Activated B cell treated with CpG ODN at 0.5 μM for 24 hours (primary cell): ENCODE data around the gene WDR37. TPM values are rescaled to one million over a fixed set of nuclear protein-coding genes. Genes with fewer than 3 reads are reported as not detected.

Experiments used
- ATAC-seq: fragments of 200-7000 bp; cut with Tn5 transposase; one replicate; pipeline ENCODE4 v1.10.0; 2021; ENCODE audit warnings: low read depth, mild to moderate bottlenecking, moderate library complexity
- CTCF ChIA-PET: fragments of 350-600 bp; sonication (Branson Sonifier 250); formaldehyde crosslinking; loops from one replicate; lab custom pipeline; 2021; ENCODE audit warnings: antibody characterized with exemption; lab: Charles Lee
- POLR2A ChIA-PET: fragments of 350-600 bp; sonication (Branson Sonifier 250); formaldehyde crosslinking; loops from one replicate; lab custom pipeline; 2021; ENCODE audit warnings: antibody characterized with exemption; lab: Charles Lee
- DNase-seq: peaks from one replicate; pipeline ENCODE4 v3.0.0; 2022
- H3K27ac Mint-ChIP-seq: one replicate; pipeline ENCODE4 v1.8.0; 2020; ENCODE audit warnings: mixed read lengths
- H3K27me3 Mint-ChIP-seq: one replicate; pipeline ENCODE4 v1.8.0; 2021; ENCODE audit warnings: mixed read lengths
- H3K36me3 Mint-ChIP-seq: one replicate; pipeline ENCODE4 v1.8.0; 2021; ENCODE audit warnings: low read depth, mixed read lengths
- H3K4me1 Mint-ChIP-seq: one replicate; pipeline ENCODE4 v1.8.0; 2021; ENCODE audit warnings: mixed read lengths
- H3K4me3 Mint-ChIP-seq: one replicate; pipeline ENCODE4 v1.8.0; 2020; ENCODE audit warnings: mild to moderate bottlenecking, mixed read lengths
- H3K9me3 Mint-ChIP-seq: one replicate; pipeline ENCODE4 v1.8.0; 2020; ENCODE audit warnings: mixed read lengths
- intact Hi-C: fragments of 100-400 bp; cut with micrococcal nuclease; formaldehyde crosslinking; loops from one replicate; pipeline ENCODE4 v1.15.1; 2024
- total RNA-seq: library from RNA; stranded (reverse); gene quantifications from 2 replicates; pipeline ENCODE4 v1.2.3, GENCODE V29; 2022
- TF ChIP-seq, protein P1 (sequence below): fragments of 200-600 bp; IDR thresholded peaks from one replicate; pipeline ENCODE4 v1.8.0; 2022; ENCODE audit warnings: antibody characterized with exemption, mild to moderate bottlenecking

WDR37 gene
- total RNA-seq, 1 donor from 2014 or later: 20.0 TPM

DNA sequence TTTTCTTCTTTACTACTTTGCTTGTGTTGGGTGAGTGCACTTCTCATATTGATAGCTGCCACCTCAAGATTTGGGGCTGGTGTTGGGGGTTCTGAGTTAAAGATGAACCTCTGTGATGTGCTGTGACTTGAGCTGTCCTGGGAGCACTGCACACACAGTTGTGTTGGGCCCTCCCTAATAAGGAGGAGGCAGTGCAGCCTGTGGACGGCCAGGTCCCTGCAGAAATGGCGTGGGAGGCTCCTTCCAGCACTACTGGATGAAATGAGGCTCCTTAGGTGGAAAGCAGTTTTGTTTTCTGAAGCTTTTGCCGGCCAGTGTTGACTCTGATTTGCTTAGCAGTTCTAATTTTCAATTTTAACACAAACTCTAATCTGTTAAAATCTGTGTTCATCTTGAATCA lies 44.0 kb downstream of the WDR37 start:
- no peaks in the 10 kb centered on the region for H3K27me3 Mint-ChIP-seq
- H3K4me3 Mint-ChIP-seq: no peak overlapping the region
- no peak overlapping the region for H3K27ac Mint-ChIP-seq
- ChIA-PET POLR2A (no interaction called here), CTCF (no interaction called here)
- no peaks in the 10 kb centered on the region for H3K4me1 Mint-ChIP-seq
- H3K9me3 Mint-ChIP-seq: no peaks in the 10 kb centered on the region
- intact Hi-C loops: no loop called here
- peaks cover 71% of the 10 kb centered on the region for H3K36me3 Mint-ChIP-seq
- no peak for DNase-seq
- TF ChIP-seq, protein P1, sequence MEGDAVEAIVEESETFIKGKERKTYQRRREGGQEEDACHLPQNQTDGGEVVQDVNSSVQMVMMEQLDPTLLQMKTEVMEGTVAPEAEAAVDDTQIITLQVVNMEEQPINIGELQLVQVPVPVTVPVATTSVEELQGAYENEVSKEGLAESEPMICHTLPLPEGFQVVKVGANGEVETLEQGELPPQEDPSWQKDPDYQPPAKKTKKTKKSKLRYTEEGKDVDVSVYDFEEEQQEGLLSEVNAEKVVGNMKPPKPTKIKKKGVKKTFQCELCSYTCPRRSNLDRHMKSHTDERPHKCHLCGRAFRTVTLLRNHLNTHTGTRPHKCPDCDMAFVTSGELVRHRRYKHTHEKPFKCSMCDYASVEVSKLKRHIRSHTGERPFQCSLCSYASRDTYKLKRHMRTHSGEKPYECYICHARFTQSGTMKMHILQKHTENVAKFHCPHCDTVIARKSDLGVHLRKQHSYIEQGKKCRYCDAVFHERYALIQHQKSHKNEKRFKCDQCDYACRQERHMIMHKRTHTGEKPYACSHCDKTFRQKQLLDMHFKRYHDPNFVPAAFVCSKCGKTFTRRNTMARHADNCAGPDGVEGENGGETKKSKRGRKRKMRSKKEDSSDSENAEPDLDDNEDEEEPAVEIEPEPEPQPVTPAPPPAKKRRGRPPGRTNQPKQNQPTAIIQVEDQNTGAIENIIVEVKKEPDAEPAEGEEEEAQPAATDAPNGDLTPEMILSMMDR: no peak
- no peak for ATAC-seq

DNA sequence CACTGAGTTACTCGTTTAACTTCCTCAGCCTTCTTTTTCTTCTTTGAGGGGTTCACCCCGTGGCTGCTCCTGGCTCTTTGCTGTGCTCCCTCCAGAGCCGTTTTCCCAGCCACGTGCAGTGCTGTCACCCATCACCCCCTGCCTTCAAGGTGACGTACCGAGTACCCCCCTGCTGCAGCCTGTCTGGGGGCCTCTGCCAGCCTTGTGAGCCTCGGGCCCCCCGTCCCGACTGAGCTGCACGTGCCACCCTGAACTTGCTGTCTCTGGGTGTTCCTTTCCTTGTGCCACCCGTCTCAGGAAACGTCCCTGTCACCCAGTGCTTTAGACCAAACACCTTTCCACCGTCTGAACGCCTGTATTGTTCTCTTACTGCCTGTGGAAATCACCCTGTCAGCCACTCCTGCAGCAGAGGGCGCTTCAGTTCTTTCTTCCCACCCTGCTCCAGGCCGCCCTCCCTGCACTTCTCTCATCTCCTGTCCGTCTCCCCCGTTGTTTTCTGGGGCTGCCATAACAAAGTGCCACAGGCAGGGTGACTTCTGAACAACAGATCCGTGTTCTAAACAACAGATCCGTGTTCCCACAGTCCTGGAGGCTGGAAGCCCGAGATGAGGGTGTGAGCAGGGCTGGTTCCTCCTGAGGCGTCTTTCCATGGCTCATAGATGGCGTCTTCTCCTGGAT lies 44.6 kb downstream of the WDR37 start:
- H3K27ac Mint-ChIP-seq: no peak overlapping the region
- TF ChIP-seq, protein P1: no peak
- DNase-seq (no peak), ATAC-seq (no peak)
- no peaks in the 10 kb centered on the region for H3K9me3 Mint-ChIP-seq
- ChIA-PET POLR2A (no interaction called here), CTCF (no interaction called here)
- H3K36me3 Mint-ChIP-seq: peaks cover 78% of the 10 kb centered on the region
- no peaks in the 10 kb centered on the region for H3K4me1 Mint-ChIP-seq
- no peak overlapping the region for H3K4me3 Mint-ChIP-seq
- intact Hi-C loops: no loop called here
- H3K27me3 Mint-ChIP-seq: no peaks in the 10 kb centered on the region

DNA sequence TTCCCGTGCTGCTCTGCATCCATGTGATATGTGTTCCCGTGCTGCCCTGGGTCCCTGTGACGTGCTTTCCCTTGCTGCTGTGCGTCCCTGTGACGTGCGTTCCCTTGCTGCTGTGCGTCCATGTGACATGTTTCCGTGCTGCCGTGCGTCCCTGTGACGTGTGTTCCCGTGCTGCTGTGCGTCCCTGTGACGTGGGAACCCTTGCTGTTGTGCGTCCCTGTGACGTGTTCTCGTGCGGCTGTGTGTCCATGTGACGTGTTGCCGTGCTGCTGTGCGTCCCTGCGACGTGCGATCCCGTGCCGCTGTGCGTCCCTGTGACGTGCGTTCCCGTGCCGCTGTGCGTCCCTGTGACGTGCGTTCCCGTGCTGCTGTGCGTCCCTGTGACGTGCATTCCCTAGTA lies 45.8 kb downstream of the WDR37 start:
- Mint-ChIP-seq H3K4me1 (no peaks in the 10 kb centered on the region), H3K4me3 (no peak overlapping the region), H3K9me3 (no peaks in the 10 kb centered on the region), H3K27me3 (no peaks in the 10 kb centered on the region), H3K27ac (no peak overlapping the region), H3K36me3 (peaks cover 89% of the 10 kb centered on the region)
- intact Hi-C loops: no loop called here
- DNase-seq: no peak
- POLR2A ChIA-PET: no interaction called here
- TF ChIP-seq, protein P1: no peak
- ATAC-seq: no peak
- CTCF ChIA-PET: no interaction called here

DNA sequence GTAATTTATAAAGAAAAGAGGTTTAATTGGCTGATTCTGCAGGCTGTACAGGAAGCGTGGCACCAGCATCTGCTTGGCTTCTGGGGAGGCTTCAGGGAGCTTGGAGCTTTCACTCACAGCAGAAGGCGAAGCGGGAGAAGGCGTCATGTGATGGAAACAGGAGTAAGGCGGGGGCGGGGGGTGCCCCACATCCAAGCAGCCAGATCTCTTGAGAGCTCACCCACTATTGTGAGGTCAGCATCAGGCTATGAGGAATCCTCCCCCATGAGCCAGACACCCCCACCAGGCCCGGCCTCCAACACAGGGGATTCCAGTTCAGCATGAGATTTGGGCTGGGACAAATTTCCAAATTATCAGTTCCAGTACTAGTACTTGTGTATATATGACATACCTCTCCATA lies 46.2 kb downstream of the WDR37 start:
- no peak for DNase-seq
- CTCF ChIA-PET: no interaction called here
- no peak overlapping the region for H3K27ac Mint-ChIP-seq
- H3K4me3 Mint-ChIP-seq: no peak overlapping the region
- H3K9me3 Mint-ChIP-seq: no peaks in the 10 kb centered on the region
- no peaks in the 10 kb centered on the region for H3K4me1 Mint-ChIP-seq
- no peak for ATAC-seq
- H3K36me3 Mint-ChIP-seq: peaks cover 94% of the 10 kb centered on the region
- POLR2A ChIA-PET: no interaction called here
- intact Hi-C loops: no loop called here
- no peaks in the 10 kb centered on the region for H3K27me3 Mint-ChIP-seq
- TF ChIP-seq, protein P1: no peak

DNA sequence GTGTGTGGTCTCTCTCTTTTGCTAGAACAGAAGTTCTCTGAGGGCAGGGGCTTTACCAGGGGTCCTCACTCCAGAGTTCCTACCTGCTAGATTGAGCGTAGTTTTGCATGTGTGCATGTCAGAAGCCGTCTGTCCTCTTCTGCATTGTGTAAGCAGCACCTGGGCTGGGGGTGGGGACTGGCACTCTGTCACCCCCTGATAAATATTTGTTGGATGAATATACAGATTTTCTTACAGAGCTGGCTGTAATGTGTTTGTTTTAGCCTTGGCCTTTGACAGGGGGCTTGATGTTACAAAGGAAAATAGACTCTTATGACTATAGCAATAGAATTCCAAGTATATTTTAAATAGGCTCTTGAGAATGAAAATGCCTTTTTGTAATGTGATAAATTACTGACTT lies 46.6 kb downstream of the WDR37 start:
- intact Hi-C loops: no loop called here
- H3K27me3 Mint-ChIP-seq: no peaks in the 10 kb centered on the region
- H3K36me3 Mint-ChIP-seq: peaks cover 96% of the 10 kb centered on the region
- no peak overlapping the region for H3K4me3 Mint-ChIP-seq
- TF ChIP-seq, protein P1: no peak
- DNase-seq (no peak), ATAC-seq (no peak)
- no peaks in the 10 kb centered on the region for H3K9me3 Mint-ChIP-seq
- ChIA-PET POLR2A (no interaction called here), CTCF (no interaction called here)
- no peaks in the 10 kb centered on the region for H3K4me1 Mint-ChIP-seq
- no peak overlapping the region for H3K27ac Mint-ChIP-seq
